ENCODE measurements around the gene NDUFC1. TPM values are rescaled to one million over a fixed set of nuclear protein-coding genes. Genes with fewer than 3 reads are reported as not detected.

NDUFC1 gene
- total and polyA plus RNA-seq, 2 of the 8 experiments (the other 6 are each of a cell fraction or from before 2014, with no cell fraction given) = 41.9 to 62.0 TPM

DNA sequence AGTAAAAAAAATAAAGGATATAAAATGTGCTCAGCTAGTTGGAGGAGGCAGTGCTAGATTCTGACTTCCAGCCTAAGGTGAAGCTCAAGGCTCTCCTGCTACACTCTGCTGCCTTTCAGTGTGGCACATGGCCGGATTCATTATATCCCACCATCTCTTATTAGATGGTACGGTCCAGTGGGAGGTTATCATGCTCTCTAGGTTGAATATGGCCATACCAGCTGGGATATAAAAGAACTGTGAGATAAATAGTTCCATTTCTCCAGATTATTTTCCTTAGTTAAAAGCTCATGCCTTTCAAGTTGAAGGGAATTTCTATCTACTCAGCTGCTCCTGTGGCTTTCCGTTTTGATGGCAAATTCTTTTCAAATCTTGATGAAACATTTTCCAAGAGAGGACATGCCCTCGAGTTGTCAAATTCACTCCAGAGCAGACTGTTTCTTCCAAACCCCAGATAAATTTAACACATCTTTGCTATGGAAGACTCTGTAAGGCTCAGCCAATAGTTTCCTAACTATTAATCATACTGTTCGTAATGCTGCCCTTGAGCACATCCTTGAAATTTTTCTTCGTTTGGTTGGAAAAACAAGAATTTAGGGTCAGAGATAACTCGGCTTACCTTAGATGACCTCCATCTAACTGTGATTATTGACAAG lies 20.1 kb downstream of the NDUFC1 start:
- DNase-seq (ENCODE audit: low read depth in 1 of 2, low spot score in 2 of 2) (no peak), FAIRE-seq (no peak)
- ChIA-PET CTCF (ENCODE audit: partially characterized antibody) (interaction anchor here (0.5 to 4.8 kb wide), 16 partner anchors 8 to 333 kb away, joined by 3 to 34 read pairs (median 4); no protein-coding TSS in a partner anchor), POLR2A (ENCODE audit: partially characterized antibody) (interaction anchor here (1.1 kb wide), 1 partner anchor 155 kb away, joined by 3 read pairs; no protein-coding TSS in a partner anchor)
- H3K36me3 ChIP-seq (ENCODE audit: control insufficient read depth in 2 of 4, insufficient read depth in 4 of 4, low read length in 3 of 4) = no peaks in the 10 kb centered on the region
- no peak overlapping the region for H3K18ac ChIP-seq (ENCODE audit: extremely low read depth, low read length)
- no peak overlapping the region for H2BK5ac ChIP-seq (ENCODE audit: low read depth, low read length)
- no peaks in the 10 kb centered on the region for H4K20me1 ChIP-seq (replicated peaks in 1 of 2; ENCODE audit: control insufficient read depth in 1 of 2, insufficient read depth in 2 of 2, low read length in 2 of 2)
- no peak overlapping the region for H3K23ac ChIP-seq (ENCODE audit: insufficient read length)
- H3K14ac ChIP-seq (ENCODE audit: insufficient read length) = no peak overlapping the region
- H3K4me1 ChIP-seq (replicated peaks in 1 of 4; ENCODE audit: control insufficient read depth in 3 of 4, insufficient read depth in 4 of 4, low read length in 3 of 4) = peaks cover 2 to 5% (median 4%) of the 10 kb centered on the region in 4 experiments; a peak in 5 of 7 replicates
- no peak overlapping the region for H3K9ac ChIP-seq (replicated peaks in 1 of 4; ENCODE audit: extremely low read depth in 1 of 4, low read depth in 3 of 4, low read length in 3 of 4)
- peaks cover 9% of the 10 kb centered on the region for H3K23me2 ChIP-seq (ENCODE audit: low read depth, low read length)
- TF ChIP-seq TAF1 (IDR thresholded peaks at IDR 0.05; ENCODE audit: low read depth, low read length) = no peak
- no peak for TF ChIP-seq RFX5 (IDR thresholded peaks at IDR 0.05; ENCODE audit: borderline replicate concordance, low read depth, low read length)
- no peak for TF ChIP-seq CBX8 (IDR thresholded peaks at IDR 0.05; ENCODE audit: borderline replicate concordance, low read depth, low read length)
- TF ChIP-seq RBBP5 (IDR thresholded peaks at IDR 0.05; ENCODE audit: borderline replicate concordance, low read depth, low read length) = no peak
- no peak for TF ChIP-seq KDM4A (IDR thresholded peaks at IDR 0.05; ENCODE audit: low read depth, low read length, severe bottlenecking)
- no peak for TF ChIP-seq PHF8 (conservative IDR thresholded peaks at IDR 0.05; ENCODE audit: low read depth, low read length)
- TF ChIP-seq, protein P1, sequence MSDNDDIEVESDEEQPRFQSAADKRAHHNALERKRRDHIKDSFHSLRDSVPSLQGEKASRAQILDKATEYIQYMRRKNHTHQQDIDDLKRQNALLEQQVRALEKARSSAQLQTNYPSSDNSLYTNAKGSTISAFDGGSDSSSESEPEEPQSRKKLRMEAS (IDR thresholded peaks at IDR 0.05) = no peak
- no peak overlapping the region for H2AFZ ChIP-seq (ENCODE audit: low read length)
- H2AK5ac ChIP-seq (ENCODE audit: low read depth, low read length) = no peak overlapping the region
- no peak overlapping the region for H3K27ac ChIP-seq (ENCODE audit: low read depth, low read length)
- no peak overlapping the region for H2BK120ac ChIP-seq (replicated peaks; ENCODE audit: low read depth, low read length)
- no peak overlapping the region for H3K4ac ChIP-seq (replicated peaks; ENCODE audit: insufficient read length, low read depth, low read length)
- no peak overlapping the region for H2BK12ac ChIP-seq (ENCODE audit: low read depth, low read length)
- no peak overlapping the region for H4K8ac ChIP-seq (ENCODE audit: extremely low read depth, insufficient read depth, low read length)
- no peaks in the 10 kb centered on the region for H3K9me3 ChIP-seq (ENCODE audit: insufficient read depth in 2 of 2, low read depth in 1 of 2, low read length in 1 of 2)
- WGBS, 2 experiments (ENCODE audit: extremely low coverage in 1 of 2, insufficient coverage in 1 of 2, insufficient read length in 1 of 2, insufficient replicate concordance in 2 of 2, low coverage in 1 of 2, low lambda C conversion rate in 2 of 2, missing lambda C conversion rate in 1 of 2) = 91% methylated on average over 7 of the region's 7 CpGs; no CpG with 5 or more reads in 1 of the 2 experiments
- no peaks in the 10 kb centered on the region for H3K79me2 ChIP-seq (ENCODE audit: control insufficient read depth in 1 of 2, insufficient read depth in 2 of 2, low read length in 2 of 2)
- no peak overlapping the region for H3K4me2 ChIP-seq (ENCODE audit: insufficient read depth in 1 of 2, low read depth in 2 of 2, low read length in 2 of 2)
- H4K5ac ChIP-seq (ENCODE audit: insufficient read length, low read depth, low read length) = no peak overlapping the region
- H3K56ac ChIP-seq (replicated peaks; ENCODE audit: insufficient read length, low read depth, low read length) = no peak overlapping the region
- H3K27me3 ChIP-seq (replicated peaks in 1 of 4; ENCODE audit: control insufficient read depth in 3 of 4, extremely low read depth in 1 of 4, insufficient read depth in 3 of 4, low read length in 3 of 4) = peaks cover 5 to 35% (median 25%) of the 10 kb centered on the region in 4 experiments
- no peak overlapping the region for H3K4me3 ChIP-seq (ENCODE audit: extremely low read depth in 1 of 4, insufficient read depth in 2 of 4, low read depth in 3 of 4, low read length in 4 of 4)
- H2BK15ac ChIP-seq (ENCODE audit: low read length) = no peak overlapping the region
- no peaks in the 10 kb centered on the region for H3K79me1 ChIP-seq (ENCODE audit: low read depth, low read length)
- H4K91ac ChIP-seq (replicated peaks; ENCODE audit: insufficient read length, low read length) = no peak overlapping the region
- no peak overlapping the region for H2BK20ac ChIP-seq (ENCODE audit: low read length)
